Thoracic aorta (tissue), 2 donors: ENCODE results near the gene WARS2. TPM values are rescaled to one million over a fixed set of nuclear protein-coding genes. Genes with fewer than 3 reads are reported as not detected.

Source experiments
- ATAC-seq: fragments of 150-250 bp; one replicate; pipeline ENCODE4 v1.8.0; 2017; ENCODE audit warnings: low read depth; ENCODE audit not compliant: insufficient number of reproducible peaks, low FRiP score
- DNase-seq: peaks from one replicate; pipeline ENCODE4 v3.0.0-alpha.2; 2020; ENCODE audit warnings: low spot score
- H3K27ac ChIP-seq, 2 donors: fragments of 200-600 bp; sonication (generic); 1 replicate in 1 of 2; 2 replicates in 1 of 2; pipeline ENCODE4 v1.5.1; 2016; ENCODE audit warnings: mild to moderate bottlenecking in 2 of 2, moderate library complexity in 2 of 2
- H3K27me3 ChIP-seq: fragments of 200-600 bp; sonication (generic); replicated peaks from 2 replicates; pipeline ENCODE4 v1.6.0; 2016; ENCODE audit warnings: mild to moderate bottlenecking; ENCODE audit not compliant: insufficient read depth
- H3K36me3 ChIP-seq: fragments of 200-600 bp; sonication (generic); one replicate; pipeline ENCODE4 v1.5.1; 2016
- H3K4me1 ChIP-seq, 2 donors: fragments of 200-600 bp; sonication (generic); 1 replicate in 1 of 2; 2 replicates in 1 of 2; pipeline versions ENCODE4 v1.5.1 to v1.6.0; 2016; ENCODE audit warnings: low read depth in 2 of 2, mild to moderate bottlenecking in 1 of 2; ENCODE audit not compliant: control insufficient read depth in 1 of 2
- H3K4me3 ChIP-seq: fragments of 200-600 bp; sonication (generic); 2 replicates; pipeline ENCODE4 v1.5.1; 2016; ENCODE audit warnings: mild to moderate bottlenecking
- H3K9me3 ChIP-seq: fragments of 200-600 bp; sonication (generic); 2 replicates; pipeline ENCODE4 v1.5.1; 2016
- CTCF ChIP-seq: fragments of 200-600 bp; sonication (generic); IDR thresholded peaks from one replicate; pipeline ENCODE4 v1.5.1; 2019; ENCODE audit warnings: antibody characterized with exemption
- total RNA-seq, 2 donors: library from RNA; depleted of rRNA; stranded (reverse); fragments of >200 nt; gene quantifications; one replicate each; pipeline versions ENCODE4 v1.1.0 to v1.2.3, GENCODE V29; 2016

The WARS2 gene
- total RNA-seq, 2 donors from 2014 or later = 11.1 to 13.8 TPM

GRCh38 chr1:118998171-118998570, 142.3 kb downstream of the WARS2 start:
- ATAC-seq = no peak
- Histone ChIP-seq H3K27ac (no peak overlapping the region), H3K36me3 (no peaks in the 10 kb centered on the region), H3K9me3 (no peaks in the 10 kb centered on the region), H3K27me3 (peaks cover 11% of the 10 kb centered on the region), H3K4me1 (peaks cover 7 to 12% of the 10 kb centered on the region in 2 donors), H3K4me3 (no peak overlapping the region)
- no peak for DNase-seq
- no peak for TF ChIP-seq CTCF

- peaks cover 19% of the 10 kb centered on the region for H3K27me3 ChIP-seq
- no peak overlapping the region for H3K4me3 ChIP-seq
- DNase-seq = no peak
- H3K36me3 ChIP-seq = no peaks in the 10 kb centered on the region
- peaks cover 7 to 12% of the 10 kb centered on the region in 2 donors for H3K4me1 ChIP-seq
- no peak overlapping the region for H3K27ac ChIP-seq
- TF ChIP-seq CTCF = no peak
- ATAC-seq = no peak
- H3K9me3 ChIP-seq = no peaks in the 10 kb centered on the region
These were observed 143.2 kb downstream of the WARS2 start for GRCh38 chr1:118997225-118997624.

GRCh38 chr1:118995312-118996016, 145.0 kb downstream of the WARS2 start:
- peaks cover 20% of the 10 kb centered on the region for H3K27me3 ChIP-seq
- ATAC-seq = no peak
- H3K36me3 ChIP-seq = no peaks in the 10 kb centered on the region
- no peak overlapping the region for H3K4me3 ChIP-seq
- no peak overlapping the region for H3K27ac ChIP-seq
- TF ChIP-seq CTCF = no peak
- no peak for DNase-seq
- H3K4me1 ChIP-seq = peaks cover 4 to 5% of the 10 kb centered on the region in 2 donors
- H3K9me3 ChIP-seq = no peaks in the 10 kb centered on the region

- Histone ChIP-seq H3K9me3 (no peaks in the 10 kb centered on the region), H3K4me3 (no peak overlapping the region), H3K27me3 (peaks cover 22% of the 10 kb centered on the region), H3K36me3 (no peaks in the 10 kb centered on the region), H3K27ac (no peak overlapping the region), H3K4me1 (peaks cover 0 to 4% of the 10 kb centered on the region in 2 donors)
- TF ChIP-seq CTCF = no peak
- no peak for ATAC-seq
- no peak for DNase-seq
These were observed 146.8 kb downstream of the WARS2 start for GRCh38 chr1:118993700-118994026.

- Histone ChIP-seq H3K27me3 (peaks cover 22% of the 10 kb centered on the region), H3K9me3 (no peaks in the 10 kb centered on the region), H3K4me3 (no peak overlapping the region), H3K36me3 (no peaks in the 10 kb centered on the region), H3K27ac (no peak overlapping the region), H3K4me1 (peaks cover 2 to 9% of the 10 kb centered on the region in 2 donors)
- ATAC-seq = no peak
- DNase-seq = no peak
- no peak for TF ChIP-seq CTCF
These were observed 147.4 kb downstream of the WARS2 start for GRCh38 chr1:118992868-118993699.
